Panc1 (cell line): ENCODE data around the gene BZW1. TPM values are rescaled to one million over a fixed set of nuclear protein-coding genes. Genes with fewer than 3 reads are reported as not detected.

ENCODE experiments used
- ATAC-seq: fragments of 200-7000 bp; cut with Tn5 transposase; 2 replicates; pipeline ENCODE4 v1.9.1; 2020; ENCODE audit warnings: mild to moderate bottlenecking, moderate library complexity
- BruUV-seq: library from RNA; stranded (reverse); fragments of 400-500 nt; replicated peaks from 2 replicates; lab custom pipeline; 2021; lab: Mats Ljungman, UMichigan
- CTCF ChIA-PET: fragments of 300-600 bp; sonication (Branson Sonifier 250); formaldehyde crosslinking; loops from one replicate; lab custom pipeline; 2022; ENCODE audit warnings: antibody characterized with exemption; lab: Charles Lee
- POLR2A ChIA-PET: fragments of 300-600 bp; sonication (Branson Sonifier 250); formaldehyde crosslinking; loops from one replicate; lab custom pipeline; 2022; ENCODE audit warnings: antibody characterized with exemption; lab: Charles Lee
- DNase-seq: peaks from one replicate; pipeline ENCODE4 v3.0.0-alpha.2; 2010; ENCODE audit warnings: low read depth, low spot score
- H3K27ac ChIP-seq: 2 replicates; pipeline ENCODE4 v1.5.1; 2011; ENCODE audit warnings: mild to moderate bottlenecking, low read length, inconsistent platforms
- H3K27me3 ChIP-seq: fragments of 200-500 bp; sonication (Bioruptor generic); 2 replicates; pipeline ENCODE4 v1.6.0; 2014; ENCODE audit warnings: low read length, inconsistent platforms; ENCODE audit not compliant: control insufficient read depth, insufficient read depth
- H3K36me3 ChIP-seq: fragments of 200-500 bp; sonication (Bioruptor generic); 2 replicates; pipeline ENCODE4 v1.5.1; 2014; ENCODE audit warnings: inconsistent platforms, mild to moderate bottlenecking, low read length, moderate library complexity; ENCODE audit not compliant: control insufficient read depth, insufficient read depth
- H3K4me1 ChIP-seq: 2 replicates; pipeline ENCODE4 v1.5.1; 2011; ENCODE audit warnings: inconsistent platforms, mild to moderate bottlenecking, low read length, moderate library complexity; ENCODE audit not compliant: control insufficient read depth, insufficient read depth
- H3K4me3 ChIP-seq, 2 experiments: 2 replicates each; pipeline ENCODE4 v1.5.1; 2011 to 2012; ENCODE audit warnings: low read depth in 2 of 2, low read length in 2 of 2, mild to moderate bottlenecking in 2 of 2, inconsistent platforms in 1 of 2, moderate library complexity in 1 of 2
- H3K9me3 ChIP-seq: fragments of 200-500 bp; sonication (Bioruptor generic); 2 replicates; pipeline ENCODE4 v1.5.1; 2014; ENCODE audit warnings: low read depth, mild to moderate bottlenecking, inconsistent platforms, low read length, moderate library complexity; ENCODE audit not compliant: control insufficient read depth, insufficient read depth
- POLR2AphosphoS5 ChIP-seq: IDR thresholded peaks from 2 replicates; pipeline ENCODE4 v1.6.1; 2012; ENCODE audit warnings: mild to moderate bottlenecking, low read depth, low read length, moderate library complexity
- SIN3A ChIP-seq: IDR thresholded peaks from 2 replicates; pipeline ENCODE4 v1.6.1; 2012; ENCODE audit warnings: low read depth, mild to moderate bottlenecking, low read length, moderate library complexity, borderline replicate concordance; ENCODE audit not compliant: insufficient read depth
- TCF7L2 ChIP-seq: IDR thresholded peaks from 2 replicates; pipeline ENCODE4 v1.6.1; 2011; ENCODE audit warnings: mild to moderate bottlenecking, low read depth, low read length, inconsistent platforms
- in situ Hi-C: cut with HindIII; loops from 2 replicates; pipeline ENCODE4 v1.10.0; 2016; ENCODE audit warnings: low sequenced_read_pairs, low pct_unique_long_range_greater_than_20kb
- intact Hi-C: fragments of 100-400 bp; cut with micrococcal nuclease; formaldehyde crosslinking; loops from one replicate; pipeline ENCODE4 v1.10.0; 2022; ENCODE audit not compliant: unreplicated experiment
- total RNA-seq: library from RNA; stranded (reverse); gene quantifications from one replicate; pipeline ENCODE4 v1.2.1, GENCODE V29; 2021; ENCODE audit not compliant: unreplicated experiment
- TF ChIP-seq, protein P1 (sequence below), 2 experiments: IDR thresholded peaks; 2 replicates each; pipeline ENCODE4 v1.6.1; 2011 to 2012; ENCODE audit warnings: low read depth in 2 of 2, control low read depth in 1 of 2, low read length in 1 of 2, mild to moderate bottlenecking in 1 of 2, moderate library complexity in 1 of 2; ENCODE audit not compliant: insufficient read depth in 1 of 2
- TF ChIP-seq, protein P2 (sequence below): fragments of 450-650 bp; IDR thresholded peaks from 2 replicates; pipeline ENCODE4 v1.5.1; 2017; ENCODE audit warnings: mild to moderate bottlenecking

BZW1 gene
- total RNA-seq, 1 experiment from 2014 or later: 247 TPM

- TF ChIP-seq, protein P1, sequence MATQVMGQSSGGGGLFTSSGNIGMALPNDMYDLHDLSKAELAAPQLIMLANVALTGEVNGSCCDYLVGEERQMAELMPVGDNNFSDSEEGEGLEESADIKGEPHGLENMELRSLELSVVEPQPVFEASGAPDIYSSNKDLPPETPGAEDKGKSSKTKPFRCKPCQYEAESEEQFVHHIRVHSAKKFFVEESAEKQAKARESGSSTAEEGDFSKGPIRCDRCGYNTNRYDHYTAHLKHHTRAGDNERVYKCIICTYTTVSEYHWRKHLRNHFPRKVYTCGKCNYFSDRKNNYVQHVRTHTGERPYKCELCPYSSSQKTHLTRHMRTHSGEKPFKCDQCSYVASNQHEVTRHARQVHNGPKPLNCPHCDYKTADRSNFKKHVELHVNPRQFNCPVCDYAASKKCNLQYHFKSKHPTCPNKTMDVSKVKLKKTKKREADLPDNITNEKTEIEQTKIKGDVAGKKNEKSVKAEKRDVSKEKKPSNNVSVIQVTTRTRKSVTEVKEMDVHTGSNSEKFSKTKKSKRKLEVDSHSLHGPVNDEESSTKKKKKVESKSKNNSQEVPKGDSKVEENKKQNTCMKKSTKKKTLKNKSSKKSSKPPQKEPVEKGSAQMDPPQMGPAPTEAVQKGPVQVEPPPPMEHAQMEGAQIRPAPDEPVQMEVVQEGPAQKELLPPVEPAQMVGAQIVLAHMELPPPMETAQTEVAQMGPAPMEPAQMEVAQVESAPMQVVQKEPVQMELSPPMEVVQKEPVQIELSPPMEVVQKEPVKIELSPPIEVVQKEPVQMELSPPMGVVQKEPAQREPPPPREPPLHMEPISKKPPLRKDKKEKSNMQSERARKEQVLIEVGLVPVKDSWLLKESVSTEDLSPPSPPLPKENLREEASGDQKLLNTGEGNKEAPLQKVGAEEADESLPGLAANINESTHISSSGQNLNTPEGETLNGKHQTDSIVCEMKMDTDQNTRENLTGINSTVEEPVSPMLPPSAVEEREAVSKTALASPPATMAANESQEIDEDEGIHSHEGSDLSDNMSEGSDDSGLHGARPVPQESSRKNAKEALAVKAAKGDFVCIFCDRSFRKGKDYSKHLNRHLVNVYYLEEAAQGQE (IDR thresholded peaks at IDR 0.05; ENCODE audit: insufficient read depth in 1 of 2, low read depth in 2 of 2, low read length in 1 of 2): no peak
- no peak for TF ChIP-seq SIN3A
- no peak for TF ChIP-seq POLR2AphosphoS5
- TF ChIP-seq, protein P2, sequence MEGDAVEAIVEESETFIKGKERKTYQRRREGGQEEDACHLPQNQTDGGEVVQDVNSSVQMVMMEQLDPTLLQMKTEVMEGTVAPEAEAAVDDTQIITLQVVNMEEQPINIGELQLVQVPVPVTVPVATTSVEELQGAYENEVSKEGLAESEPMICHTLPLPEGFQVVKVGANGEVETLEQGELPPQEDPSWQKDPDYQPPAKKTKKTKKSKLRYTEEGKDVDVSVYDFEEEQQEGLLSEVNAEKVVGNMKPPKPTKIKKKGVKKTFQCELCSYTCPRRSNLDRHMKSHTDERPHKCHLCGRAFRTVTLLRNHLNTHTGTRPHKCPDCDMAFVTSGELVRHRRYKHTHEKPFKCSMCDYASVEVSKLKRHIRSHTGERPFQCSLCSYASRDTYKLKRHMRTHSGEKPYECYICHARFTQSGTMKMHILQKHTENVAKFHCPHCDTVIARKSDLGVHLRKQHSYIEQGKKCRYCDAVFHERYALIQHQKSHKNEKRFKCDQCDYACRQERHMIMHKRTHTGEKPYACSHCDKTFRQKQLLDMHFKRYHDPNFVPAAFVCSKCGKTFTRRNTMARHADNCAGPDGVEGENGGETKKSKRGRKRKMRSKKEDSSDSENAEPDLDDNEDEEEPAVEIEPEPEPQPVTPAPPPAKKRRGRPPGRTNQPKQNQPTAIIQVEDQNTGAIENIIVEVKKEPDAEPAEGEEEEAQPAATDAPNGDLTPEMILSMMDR: no peak
- no peak for TF ChIP-seq TCF7L2
- H3K36me3 ChIP-seq: peaks cover 32% of the 10 kb centered on the region
- ChIA-PET POLR2A (interaction anchor here (0.6 to 0.7 kb wide), 3 partner anchors 66 to 590 kb away, joined by 3 to 7 read pairs (median 4); no protein-coding TSS in a partner anchor), CTCF (interaction anchor here (0.6 kb wide), 1 partner anchor 257 kb away, joined by 3 read pairs; no protein-coding TSS in a partner anchor)
- intact Hi-C loops (loop anchor here (2.0 kb wide), 1 partner anchor 98 kb away; no protein-coding TSS in a partner anchor), in situ Hi-C loops (no loop called here)
- ATAC-seq (no peak), DNase-seq (peak; percentile 81)
- no peaks in the 10 kb centered on the region for H3K27me3 ChIP-seq
- peaks cover 26% of the 10 kb centered on the region for H3K4me1 ChIP-seq
- H3K27ac ChIP-seq: peak overlapping the region; percentile 78
- no TSS peak for BruUV-seq
- peak overlapping the region; percentile 66 to 69 for H3K4me3 ChIP-seq
- H3K9me3 ChIP-seq: no peaks in the 10 kb centered on the region
Measured at GRCh38 chr2:200810998-200811332, 745 bp upstream of the BZW1 start.

DNA sequence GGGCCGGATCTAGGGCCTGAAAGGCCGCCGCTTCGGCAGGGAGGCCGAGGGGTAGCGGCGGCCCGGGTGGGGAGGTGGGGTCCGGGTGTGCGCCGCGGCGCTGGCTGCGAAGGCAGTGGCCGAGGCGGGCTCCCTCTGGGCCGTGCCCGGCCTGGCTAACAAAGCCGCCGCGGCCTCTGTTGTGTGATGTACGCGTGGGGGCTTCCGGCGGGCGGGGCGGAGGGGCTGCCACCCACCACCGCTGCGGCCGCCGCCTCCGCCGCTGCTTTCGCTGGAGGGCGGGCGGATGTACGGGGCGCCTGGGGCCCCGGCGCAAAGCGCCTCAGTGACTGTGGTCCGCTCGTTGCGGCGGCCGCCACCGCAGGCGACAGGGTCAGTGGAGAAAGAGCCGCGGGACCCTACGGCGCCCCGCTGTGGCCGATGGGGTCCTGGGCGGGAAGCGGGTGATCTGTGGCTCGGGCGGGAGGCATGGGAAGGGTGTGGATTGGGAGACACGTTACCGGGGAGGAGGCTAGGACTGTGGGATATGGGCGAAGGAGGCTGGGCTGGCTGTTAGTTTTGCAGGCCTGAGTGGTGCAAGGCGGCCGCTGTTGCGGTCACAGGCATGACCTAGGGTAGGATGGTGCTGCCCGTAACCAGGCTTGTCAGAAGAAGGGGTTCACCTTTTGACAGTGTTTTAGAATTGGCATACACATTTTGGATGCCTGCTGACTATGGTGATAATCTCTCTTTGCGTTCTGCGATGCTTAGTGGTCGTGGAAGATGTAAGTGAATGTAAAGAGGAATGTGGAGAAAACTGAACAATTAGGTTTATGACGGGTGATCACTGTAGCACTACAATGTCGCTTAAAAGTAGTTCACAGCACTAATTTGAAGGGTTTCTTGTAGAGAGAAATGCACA is 662 bp downstream of the BZW1 start:
- in situ Hi-C loops: no loop called here
- TF ChIP-seq TCF7L2: peak; percentile 34; the same call in 1 of the 2 replicates
- TF ChIP-seq, protein P2: peak; percentile 81
- TF ChIP-seq POLR2AphosphoS5: no peak
- TF ChIP-seq, protein P1 (IDR thresholded peaks at IDR 0.05; ENCODE audit: insufficient read depth in 1 of 2, low read depth in 2 of 2, low read length in 1 of 2): no peak
- 0 out of 2 replicates have a peak, but pooled peaks have one; percentile 77 for TF ChIP-seq SIN3A
- peak overlapping the region; percentile 66 to 69 for H3K4me3 ChIP-seq
- no TSS peak for BruUV-seq
- H3K36me3 ChIP-seq: peaks cover 45% of the 10 kb centered on the region
- H3K4me1 ChIP-seq: peaks cover 26% of the 10 kb centered on the region
- intact Hi-C loops: no loop called here
- H3K9me3 ChIP-seq: no peaks in the 10 kb centered on the region
- no peaks in the 10 kb centered on the region for H3K27me3 ChIP-seq
- DNase-seq: no peak
- ChIA-PET POLR2A (interaction anchor here (0.6 kb wide), 2 partner anchors 23 to 51 kb away, joined by 3 to 4 read pairs; no protein-coding TSS in a partner anchor), CTCF (no interaction called here)
- H3K27ac ChIP-seq: peak overlapping the region; percentile 94
- ATAC-seq: peak; percentile 65
